Spinal cord (tissue), 10 donors: ENCODE measurements around the gene MYBL2. TPM values are rescaled to one million over a fixed set of nuclear protein-coding genes. Genes with fewer than 3 reads are reported as not detected.

Experiments
- DNase-seq, 6 donors: peaks; one replicate each; pipeline versions ENCODE4 v3.0.0 to v3.0.0-alpha.2; 2013 to 2015; ENCODE audit warnings: low spot score in 6 of 6, low read depth in 4 of 6
- H3K27ac ChIP-seq: one replicate; pipeline ENCODE4 v1.5.1; 2013; ENCODE audit warnings: low read depth, low read length, control low read depth
- H3K27me3 ChIP-seq: one replicate; pipeline ENCODE4 v1.6.1; 2013; ENCODE audit warnings: low read length; ENCODE audit not compliant: control insufficient read depth, insufficient read depth
- H3K36me3 ChIP-seq: one replicate; pipeline ENCODE4 v1.6.1; 2013; ENCODE audit warnings: low read length; ENCODE audit not compliant: control insufficient read depth, insufficient read depth
- H3K4me1 ChIP-seq: one replicate; pipeline ENCODE4 v1.6.1; 2013; ENCODE audit warnings: low read length; ENCODE audit not compliant: control insufficient read depth, insufficient read depth
- H3K4me3 ChIP-seq: one replicate; pipeline ENCODE4 v1.5.1; 2013; ENCODE audit warnings: low read depth, low read length, control low read depth
- H3K9me3 ChIP-seq: one replicate; pipeline ENCODE4 v1.6.1; 2013; ENCODE audit warnings: low read length; ENCODE audit not compliant: control insufficient read depth, insufficient read depth
- WGBS: methylation state at CpG from one replicate; pipeline ENCODE4 v1.1.5; 2013; ENCODE audit warnings: missing lambda C conversion rate; ENCODE audit not compliant: insufficient coverage; 5-methylcytosine and 5-hydroxymethylcytosine counted together
- polyA plus RNA-seq, 2 donors: library from polyadenylated mRNA; unstranded; fragments of 120-200 nt; gene quantifications; one replicate each; pipeline ENCODE4 v1.2.1, GENCODE V29; 2013; ENCODE audit not compliant: insufficient read length in 2 of 2
- total RNA-seq, 2 donors: library from RNA; depleted of rRNA in 1 of 2; stranded (reverse); fragments of 120-200 nt in 1 of 2; fragments of >200 nt in 1 of 2; gene quantifications; one replicate each; pipeline versions ENCODE4 v1.2.3 to v1.2.4, GENCODE V29; 2013 to 2014
- donor health status: healthy.

MYBL2 gene
- total and polyA plus RNA-seq, 4 donors = 1.9 to 14.8 (median 10.3) TPM

- Histone ChIP-seq H3K4me3 (no peak overlapping the region), H3K4me1 (no peaks in the 10 kb centered on the region), H3K9me3 (no peaks in the 10 kb centered on the region), H3K27ac (no peak overlapping the region), H3K36me3 (peaks cover 8% of the 10 kb centered on the region), H3K27me3 (no peaks in the 10 kb centered on the region)
- DNase-seq = no peak
- 93% methylated on average over 8 of the region's 8 CpGs for WGBS
These were observed 33.1 kb downstream of the MYBL2 start for GRCh38 chr20:43699941-43700565.

GRCh38 chr20:43700627-43701026 is 33.7 kb downstream of the MYBL2 start:
- 97% methylated on average over 6 of the region's 8 CpGs for WGBS
- H3K27ac ChIP-seq = no peak overlapping the region
- no peak overlapping the region for H3K4me3 ChIP-seq
- H3K9me3 ChIP-seq = no peaks in the 10 kb centered on the region
- no peaks in the 10 kb centered on the region for H3K27me3 ChIP-seq
- no peaks in the 10 kb centered on the region for H3K4me1 ChIP-seq
- H3K36me3 ChIP-seq = peaks cover 8% of the 10 kb centered on the region
- DNase-seq = no peak

GRCh38 chr20:43702502-43702901 is 35.6 kb downstream of the MYBL2 start:
- no peak for DNase-seq
- no peak overlapping the region for H3K27ac ChIP-seq
- no peak overlapping the region for H3K4me3 ChIP-seq
- 98% methylated on average over 14 of the region's 14 CpGs for WGBS
- H3K4me1 ChIP-seq = no peaks in the 10 kb centered on the region
- no peaks in the 10 kb centered on the region for H3K9me3 ChIP-seq
- no peaks in the 10 kb centered on the region for H3K27me3 ChIP-seq
- H3K36me3 ChIP-seq = peaks cover 8% of the 10 kb centered on the region

- H3K9me3 ChIP-seq = no peaks in the 10 kb centered on the region
- peaks cover 15% of the 10 kb centered on the region for H3K36me3 ChIP-seq
- no peaks in the 10 kb centered on the region for H3K4me1 ChIP-seq
- no peaks in the 10 kb centered on the region for H3K27me3 ChIP-seq
- H3K4me3 ChIP-seq = no peak overlapping the region
- no peak for DNase-seq
- no peak overlapping the region for H3K27ac ChIP-seq
- 100% methylated on average over 7 of the region's 9 CpGs for WGBS
These were observed 43.6 kb downstream of the MYBL2 start for GRCh38 chr20:43710370-43711044.

GRCh38 chr20:43711098-43711654 is 44.3 kb downstream of the MYBL2 start:
- Histone ChIP-seq H3K4me3 (no peak overlapping the region), H3K9me3 (no peaks in the 10 kb centered on the region), H3K27me3 (no peaks in the 10 kb centered on the region), H3K27ac (no peak overlapping the region), H3K36me3 (peaks cover 19% of the 10 kb centered on the region), H3K4me1 (no peaks in the 10 kb centered on the region)
- DNase-seq = no peak
- 94% methylated on average over 13 of the region's 15 CpGs for WGBS

- no peak for DNase-seq
- WGBS = 96% methylated on average over 9 of the region's 9 CpGs
- no peak overlapping the region for H3K27ac ChIP-seq
- no peak overlapping the region for H3K4me3 ChIP-seq
- no peaks in the 10 kb centered on the region for H3K4me1 ChIP-seq
- no peaks in the 10 kb centered on the region for H3K27me3 ChIP-seq
- H3K9me3 ChIP-seq = no peaks in the 10 kb centered on the region
- H3K36me3 ChIP-seq = peaks cover 11% of the 10 kb centered on the region
These were observed 48.1 kb downstream of the MYBL2 start for GRCh38 chr20:43715044-43715443.

GRCh38 chr20:43715511-43715910 is 48.6 kb downstream of the MYBL2 start:
- H3K4me3 ChIP-seq = no peak overlapping the region
- no peaks in the 10 kb centered on the region for H3K9me3 ChIP-seq
- no peaks in the 10 kb centered on the region for H3K4me1 ChIP-seq
- H3K27me3 ChIP-seq = no peaks in the 10 kb centered on the region
- no peak overlapping the region for H3K27ac ChIP-seq
- DNase-seq = no peak
- peaks cover 11% of the 10 kb centered on the region for H3K36me3 ChIP-seq
- WGBS = 96% methylated on average over 6 of the region's 6 CpGs

GRCh38 chr20:43716123-43716522 is 49.2 kb downstream of the MYBL2 start:
- WGBS = 91% methylated on average over 4 of the region's 4 CpGs

GRCh38 chr20:43716757-43717615 is 50.1 kb downstream of the MYBL2 start:
- H3K4me3 ChIP-seq = no peak overlapping the region
- H3K9me3 ChIP-seq = no peaks in the 10 kb centered on the region
- no peak for DNase-seq
- peaks cover 7% of the 10 kb centered on the region for H3K36me3 ChIP-seq
- H3K27ac ChIP-seq = no peak overlapping the region
- peaks cover 6% of the 10 kb centered on the region for H3K4me1 ChIP-seq
- 90% methylated on average over 11 of the region's 12 CpGs for WGBS
- no peaks in the 10 kb centered on the region for H3K27me3 ChIP-seq

More at GRCh38 chr20:43716123-43716522, 49.2 kb downstream of the MYBL2 start:
- no peak overlapping the region for H3K27ac ChIP-seq
- DNase-seq = no peak
- H3K36me3 ChIP-seq = peaks cover 10% of the 10 kb centered on the region
- no peak overlapping the region for H3K4me3 ChIP-seq
- no peaks in the 10 kb centered on the region for H3K27me3 ChIP-seq
- no peaks in the 10 kb centered on the region for H3K4me1 ChIP-seq
- no peaks in the 10 kb centered on the region for H3K9me3 ChIP-seq
